ENCODE data around the gene FEM1A. TPM values are rescaled to one million over a fixed set of nuclear protein-coding genes. Genes with fewer than 3 reads are reported as not detected.

Gene FEM1A
- total and polyA plus RNA-seq, 9 of the 15 experiments (the other 6 are each of a cell fraction or from before 2014, with no cell fraction given): 0.08 to 19.0 (median 6.8) TPM

- TF ChIP-seq MTA2 (IDR thresholded peaks at IDR 0.05; ENCODE audit: low read depth): no peak
- TF ChIP-seq TFAP4 (CRISPR knock-in tag; IDR thresholded peaks at IDR 0.05; ENCODE audit: borderline replicate concordance): peak; percentile 66
- TF ChIP-seq ZBTB7A (IDR thresholded peaks at IDR 0.05; ENCODE audit: borderline replicate concordance, control insufficient read depth, low read depth, low read length): peak; percentile 95
- peak; percentile 77 for TF ChIP-seq REST (IDR thresholded peaks at IDR 0.05; ENCODE audit: borderline replicate concordance)
- TF ChIP-seq REST (CRISPR knock-in tag; IDR thresholded peaks at IDR 0.05; ENCODE audit: low read depth): no peak
- no peak for TF ChIP-seq HDAC3 (IDR thresholded peaks at IDR 0.05; ENCODE audit: borderline replicate concordance, partially characterized antibody)
- peak; percentile 80; the same call in 1 of the 2 replicates for TF ChIP-seq STAG1 (CRISPR knock-in tag; IDR thresholded peaks at IDR 0.05; ENCODE audit: borderline replicate concordance)
- peak; percentile 26; the same call in 1 of the 2 replicates for TF ChIP-seq CTBP1 (IDR thresholded peaks at IDR 0.05; ENCODE audit: borderline replicate concordance)
- 0 out of 2 replicates have a peak, but pooled peaks have one; percentile 42 for TF ChIP-seq NR2C2 (CRISPR knock-in tag; IDR thresholded peaks at IDR 0.05)
- TF ChIP-seq NR2C2 (tag; IDR thresholded peaks at IDR 0.05): no peak
- TF ChIP-seq ETS1 (conservative IDR thresholded peaks at IDR 0.05; ENCODE audit: control insufficient read depth, low read depth, low read length): 0 out of 2 replicates have a peak, but pooled peaks have one; percentile 33
- 0 out of 4 replicates have a peak, but pooled peaks of 1 of the 2 experiments have one; percentile 30 for TF ChIP-seq RCOR1 (IDR thresholded peaks at IDR 0.05; ENCODE audit: borderline replicate concordance in 1 of 2, low read depth in 2 of 2, low read length in 2 of 2)
- TF ChIP-seq EGR1 (conservative IDR thresholded peaks at IDR 0.05): peak; percentile 16; the same call in 1 of the 2 replicates
- peak; percentile 81 for TF ChIP-seq CC2D1A (IDR thresholded peaks at IDR 0.05)
- TF ChIP-seq SP1 (CRISPR knock-in tag; IDR thresholded peaks at IDR 0.05): peak; percentile 53
- TF ChIP-seq NEUROD1 (IDR thresholded peaks at IDR 0.05; ENCODE audit: borderline replicate concordance, low read depth, low read length, partially characterized antibody): peak; percentile 35
Observed at GRCh38 chr19:4803736-4804695, 12.5 kb downstream of the FEM1A start (continued).
